HG03280 (cell line): ENCODE measurements around the gene COL4A4.
"Not testable (repeated sequence)": the region's sequence is repeated elsewhere in the genome, so short reads cannot be mapped to it uniquely, and the experiment has no call there.

Experiments used
- ATAC-seq: cut with Tn5 transposase; IDR thresholded peaks from one replicate; pipeline ENCODE4 v1.9.1; 2021; ENCODE audit warnings: mild to moderate bottlenecking, moderate library complexity; ENCODE audit not compliant: unreplicated experiment

COL4A4 gene

GRCh38 chr2:227163998-227164762 is at the start of gene COL4A4, which contains the start of gene COL4A3:
COL4A4 (minus strand) TSS chr2:227164205; CDS start chr2:227147483, 16,722 bp downstream.
COL4A3 (plus strand) TSS chr2:227164624; CDS start chr2:227164727, 103 bp downstream.
- peak; percentile 76 for ATAC-seq

- no peak for ATAC-seq
These were observed 43.6 kb upstream of the COL4A4 start for GRCh38 chr2:227207573-227207972.

DNA sequence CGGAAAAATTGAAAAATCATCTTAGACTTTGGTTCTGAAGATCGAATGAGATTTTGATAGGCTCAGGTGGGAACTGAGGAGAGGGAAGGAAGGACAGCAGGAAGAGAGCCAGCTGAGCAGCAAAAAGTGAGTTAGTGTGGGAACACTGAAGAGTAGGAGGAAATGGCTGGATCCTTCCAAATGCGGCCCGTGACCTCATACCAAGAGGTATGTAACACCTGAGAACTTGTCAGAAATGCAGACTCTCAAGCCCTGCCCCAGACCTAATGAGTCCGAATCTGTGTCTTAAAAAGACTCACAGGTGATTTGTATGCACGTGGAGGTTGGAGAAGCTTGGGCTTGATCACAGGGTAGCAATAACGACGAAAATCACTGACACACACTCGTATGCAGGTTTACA is 42.4 kb upstream of the COL4A4 start:
- no peak for ATAC-seq

DNA sequence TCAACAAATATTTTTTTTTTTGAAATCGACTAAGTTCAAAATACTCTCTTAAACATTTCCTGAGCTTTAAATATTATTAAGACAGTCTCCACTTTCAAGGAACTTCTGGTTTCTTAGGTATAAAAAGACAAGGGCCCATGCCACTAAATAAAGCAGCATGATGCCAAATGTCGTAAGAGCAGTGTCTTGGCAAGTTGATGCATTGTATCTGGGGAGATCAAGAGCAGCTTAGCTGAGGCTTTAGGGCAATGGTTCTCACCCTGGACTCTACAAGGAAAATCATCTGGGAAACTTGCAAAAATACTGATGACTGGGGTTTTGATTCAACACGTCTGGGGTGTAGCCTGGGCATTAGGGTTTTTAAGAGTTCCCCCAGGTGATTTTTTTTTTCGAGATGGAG is 41.7 kb upstream of the COL4A4 start:
- no peak for ATAC-seq

- ATAC-seq = no peak
These were observed 40.4 kb upstream of the COL4A4 start for GRCh38 chr2:227204452-227204851.

GRCh38 chr2:227201771-227202170 is 37.8 kb upstream of the COL4A4 start:
- ATAC-seq = no peak

GRCh38 chr2:227198866-227199265 is 34.9 kb upstream of the COL4A4 start:
- ATAC-seq = no peak

- no peak for ATAC-seq
These were observed 30.2 kb upstream of the COL4A4 start for GRCh38 chr2:227194219-227194618.

DNA sequence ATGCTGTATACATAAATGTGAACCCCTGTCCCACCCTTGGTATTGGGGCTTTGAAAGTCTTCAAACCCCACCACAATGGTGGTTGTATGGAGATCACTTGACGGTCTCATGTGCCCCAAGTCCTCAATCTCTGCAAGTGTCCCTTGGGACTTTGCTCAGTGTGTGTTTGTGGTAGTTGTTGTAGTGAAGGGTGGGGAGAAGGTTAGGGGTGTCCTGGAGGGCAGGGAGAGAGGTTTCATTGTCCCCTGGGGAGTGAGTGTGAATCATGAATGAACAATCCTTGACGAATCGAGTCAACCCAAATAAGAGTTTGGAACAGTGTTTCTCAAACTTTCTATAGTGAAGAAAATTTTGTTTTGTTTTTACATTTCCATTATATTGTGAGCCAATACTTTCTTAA is 28.5 kb upstream of the COL4A4 start:
- ATAC-seq = no peak

- ATAC-seq = no peak
These were observed 27.4 kb upstream of the COL4A4 start for GRCh38 chr2:227191367-227191766.

DNA sequence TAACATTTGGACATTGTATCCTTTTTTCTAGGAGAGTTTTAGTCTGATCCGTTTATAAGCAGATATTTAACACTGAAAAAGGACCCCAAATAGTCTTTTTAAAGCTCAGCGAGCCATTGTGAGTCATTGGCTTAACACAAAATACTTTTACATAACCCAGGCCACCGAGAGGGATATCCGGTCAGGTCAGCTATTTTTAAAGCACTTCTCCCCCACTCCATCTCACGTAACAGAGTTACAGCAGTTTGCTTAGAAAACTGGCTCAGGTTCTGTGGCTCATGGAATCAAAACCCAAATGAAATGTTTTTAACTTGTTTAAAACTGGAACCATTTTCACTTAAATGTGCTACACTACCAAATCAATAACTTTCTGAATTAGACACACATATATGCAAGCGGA is 24.3 kb upstream of the COL4A4 start:
- peak; percentile 87 for ATAC-seq

DNA sequence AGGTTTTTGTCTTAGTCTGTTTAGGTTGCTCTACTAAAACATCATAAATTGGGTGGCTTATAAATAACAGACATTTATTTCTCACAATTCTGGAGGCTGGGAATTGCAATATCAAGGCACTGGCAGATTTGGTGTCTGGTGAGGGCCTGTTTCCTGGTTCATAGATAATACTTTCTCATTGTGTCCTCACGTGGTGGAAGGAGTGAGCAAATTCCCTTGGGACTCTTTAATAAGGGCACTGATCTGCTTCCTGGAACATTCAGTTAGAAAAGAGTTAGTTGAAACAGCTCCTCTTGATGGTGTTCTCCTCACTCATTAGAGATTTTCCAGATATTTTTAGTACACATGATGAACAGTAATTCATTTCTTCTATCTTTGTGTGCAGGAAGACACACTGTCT is 22.7 kb upstream of the COL4A4 start:
- no peak for ATAC-seq

DNA sequence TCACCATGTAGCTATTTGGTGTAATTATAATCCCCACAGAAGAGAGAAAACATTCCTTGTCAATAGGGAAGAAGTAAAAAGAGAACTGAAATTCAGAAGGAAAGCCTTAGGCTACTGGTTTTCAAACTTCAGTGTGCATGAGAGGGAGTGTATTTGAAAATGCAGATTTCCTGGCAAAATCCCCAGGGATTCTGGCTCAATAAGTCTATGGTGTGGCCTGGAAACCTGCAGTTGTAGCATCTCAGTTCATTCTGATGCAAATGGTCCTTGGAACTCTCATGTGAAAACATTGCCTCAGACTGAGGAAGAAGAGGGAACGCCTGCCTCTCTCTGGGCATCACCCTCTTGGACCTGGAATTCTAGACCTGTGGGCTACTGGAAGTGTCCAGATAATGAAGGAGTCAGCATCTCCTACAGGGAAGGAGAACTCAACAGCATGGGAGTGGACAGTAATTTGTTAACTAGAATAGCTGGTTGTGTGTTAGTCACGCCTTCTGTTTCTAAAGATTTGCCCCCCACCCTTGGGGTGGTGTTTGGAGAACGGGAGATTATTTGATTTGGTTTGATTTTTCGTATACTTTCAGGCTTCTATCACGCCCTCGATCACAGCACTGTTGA is 21.7 kb upstream of the COL4A4 start:
- ATAC-seq = no peak

- no peak for ATAC-seq
These were observed 19.8 kb upstream of the COL4A4 start for GRCh38 chr2:227183657-227184367.

- no peak for ATAC-seq
These were observed 18.8 kb upstream of the COL4A4 start for GRCh38 chr2:227182765-227183164.

DNA sequence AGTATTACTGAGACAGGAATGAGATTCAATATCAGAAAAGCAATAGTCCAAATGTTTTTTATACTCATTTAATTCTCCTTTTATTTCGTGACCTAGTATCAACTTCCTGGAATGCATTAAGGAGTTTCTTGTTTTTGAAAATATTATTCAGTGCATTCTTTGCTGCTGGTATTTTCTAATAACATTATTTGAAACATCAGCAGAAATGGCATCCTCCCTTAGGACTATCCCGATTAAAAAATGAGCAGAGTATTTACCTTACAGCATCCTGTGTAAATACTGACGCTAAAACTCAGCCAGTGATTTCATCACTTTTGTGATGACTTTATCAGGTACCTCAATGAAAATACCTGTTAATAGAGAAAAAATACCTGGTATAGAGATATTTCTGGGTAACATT is 16.8 kb upstream of the COL4A4 start:
- no peak for ATAC-seq

DNA sequence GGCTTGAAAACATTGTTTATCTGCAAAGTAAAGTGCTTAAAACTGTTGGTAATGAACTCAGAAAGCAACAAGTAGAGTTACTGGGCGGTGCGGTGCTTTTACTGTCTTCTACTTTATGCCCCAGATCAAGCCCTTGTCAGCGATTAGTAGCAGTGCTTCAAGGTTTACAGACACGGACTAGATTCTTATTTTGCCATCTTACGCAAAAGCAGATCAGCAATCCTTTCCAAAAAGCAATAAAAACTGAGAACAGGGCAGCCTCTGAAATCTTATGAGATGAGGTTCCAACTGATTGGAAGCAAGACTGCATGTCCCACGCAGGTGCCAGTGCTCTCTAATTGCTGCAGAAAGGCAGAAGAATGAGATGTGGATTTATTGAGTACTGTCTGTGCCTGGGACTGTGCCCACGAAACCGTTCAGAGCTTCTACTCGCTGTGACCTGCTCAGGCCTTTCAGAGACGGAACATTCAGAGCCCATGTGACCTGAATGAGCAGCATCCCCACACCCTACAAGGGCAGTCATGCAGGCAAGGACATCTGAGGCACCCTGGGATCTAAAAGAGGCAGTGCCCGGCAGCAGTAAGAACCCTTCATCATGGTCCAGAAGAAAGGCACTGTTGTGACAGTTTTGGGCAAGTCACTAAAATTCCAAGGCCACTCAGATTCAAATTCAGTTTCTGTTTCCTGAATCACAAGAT is 16.1 kb upstream of the COL4A4 start:
- no peak for ATAC-seq

- no peak for ATAC-seq
These were observed 13.8 kb upstream of the COL4A4 start for GRCh38 chr2:227177592-227178336.

DNA sequence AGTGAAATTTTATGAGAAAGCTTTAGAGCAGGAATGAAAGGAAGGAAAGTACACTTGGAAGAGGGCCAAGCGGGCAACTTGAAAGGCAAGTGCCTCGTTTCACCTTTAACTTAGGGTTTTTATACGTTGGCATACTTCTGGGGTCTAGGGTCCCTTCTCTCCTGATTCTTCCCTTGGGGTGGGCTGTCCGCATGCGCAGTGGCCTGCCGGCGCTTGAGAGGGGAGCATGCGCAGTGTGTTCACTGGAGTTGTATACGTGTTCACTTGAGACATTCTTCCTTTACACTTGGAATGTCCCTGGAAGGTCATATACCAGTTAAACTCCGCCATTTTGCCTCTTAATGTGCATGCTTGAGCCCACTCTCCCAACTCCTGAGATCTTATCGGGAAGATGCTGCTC is 7.8 kb upstream of the COL4A4 start:
- not testable (repeated sequence) for ATAC-seq

GRCh38 chr2:227164763-227165291 is 822 bp upstream of the COL4A4 start:
- peak; percentile 65 for ATAC-seq
